GM18498 (cell line): ENCODE data around the gene KCNJ1.

Source experiments
- ATAC-seq: cut with Tn5 transposase; IDR thresholded peaks from one replicate; pipeline ENCODE4 v1.9.1; 2021; ENCODE audit warnings: mild to moderate bottlenecking, moderate library complexity; ENCODE audit not compliant: unreplicated experiment

KCNJ1 gene

DNA sequence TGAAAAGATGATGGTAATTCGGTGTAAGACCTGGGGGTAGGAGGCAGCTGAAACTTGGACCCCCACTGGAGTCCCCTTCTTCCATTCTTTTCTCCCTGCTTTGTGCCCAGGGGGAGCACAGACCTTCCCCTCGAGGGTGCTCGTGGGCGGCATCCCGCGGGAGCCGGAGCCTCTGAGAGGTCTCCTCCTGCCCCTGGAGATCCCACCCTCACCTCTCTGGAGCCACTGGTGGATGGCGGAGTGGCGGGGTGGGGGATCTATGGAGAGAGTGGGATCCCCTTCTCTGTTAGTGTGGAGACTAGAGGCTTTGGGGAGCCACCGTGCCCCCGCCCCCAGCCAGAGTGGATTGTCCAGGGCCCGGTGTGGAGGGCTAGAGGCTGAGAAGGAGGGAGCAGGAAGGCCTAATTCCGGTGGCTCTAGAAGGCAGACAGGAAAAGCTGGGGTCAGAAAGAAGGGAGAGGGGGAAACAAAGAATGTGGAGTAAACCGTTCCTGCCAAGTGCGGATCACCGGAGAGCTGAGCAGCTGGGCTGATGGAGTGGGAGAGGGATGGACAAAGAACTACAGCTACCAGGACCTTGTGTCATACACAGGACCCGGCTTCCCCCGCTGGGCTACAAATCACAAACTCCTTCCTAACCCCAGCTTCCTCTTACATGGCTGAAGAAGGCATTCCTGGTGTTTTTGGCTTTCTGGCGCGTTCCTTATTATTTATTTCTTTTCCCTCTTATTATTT, 41.9 kb downstream of the KCNJ1 start:
- ATAC-seq, result no peak

DNA sequence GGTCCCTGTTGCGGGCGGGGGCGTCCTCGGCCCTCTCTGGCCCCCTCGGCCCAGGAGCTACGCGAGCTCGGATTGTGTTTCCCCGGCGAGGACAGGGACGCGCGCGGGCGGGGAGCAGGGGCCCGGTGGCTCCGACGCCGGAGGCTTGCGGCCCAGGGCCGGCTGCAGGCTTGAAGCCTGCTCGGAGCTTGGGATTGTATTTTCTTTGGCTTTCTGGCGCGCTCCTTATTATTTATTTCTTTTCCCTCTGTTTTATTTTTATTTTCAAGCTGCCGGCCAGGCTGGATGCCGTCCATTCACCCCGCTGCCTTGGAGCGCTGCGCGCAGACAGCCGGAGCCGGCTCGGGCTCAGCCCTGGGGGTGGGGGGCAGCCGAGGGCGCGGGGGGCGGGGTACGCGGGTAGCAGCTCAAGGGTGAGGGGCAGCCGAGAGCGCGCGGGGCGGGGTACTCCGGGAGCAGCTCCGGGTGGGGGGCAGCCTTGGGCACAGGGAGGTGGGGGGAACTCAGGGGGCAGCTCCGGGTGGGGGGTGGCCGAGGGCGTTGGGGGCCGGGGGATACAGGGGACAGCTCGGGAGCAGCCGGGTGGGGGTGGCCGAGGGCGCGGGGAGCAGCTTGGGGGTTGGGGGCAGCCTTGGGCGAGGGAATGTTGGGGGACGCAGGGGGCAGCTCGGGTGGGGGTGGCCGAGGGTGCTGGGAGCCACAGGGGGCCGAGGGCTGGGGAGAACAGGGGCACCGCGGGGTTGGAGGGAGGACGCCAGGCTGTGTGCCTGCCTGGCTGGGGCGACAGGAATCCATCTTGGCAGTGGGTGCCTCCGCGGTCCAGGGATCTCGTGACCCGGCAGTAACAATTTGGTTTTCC, 42.7 kb downstream of the KCNJ1 start:
- ATAC-seq, result no peak

DNA sequence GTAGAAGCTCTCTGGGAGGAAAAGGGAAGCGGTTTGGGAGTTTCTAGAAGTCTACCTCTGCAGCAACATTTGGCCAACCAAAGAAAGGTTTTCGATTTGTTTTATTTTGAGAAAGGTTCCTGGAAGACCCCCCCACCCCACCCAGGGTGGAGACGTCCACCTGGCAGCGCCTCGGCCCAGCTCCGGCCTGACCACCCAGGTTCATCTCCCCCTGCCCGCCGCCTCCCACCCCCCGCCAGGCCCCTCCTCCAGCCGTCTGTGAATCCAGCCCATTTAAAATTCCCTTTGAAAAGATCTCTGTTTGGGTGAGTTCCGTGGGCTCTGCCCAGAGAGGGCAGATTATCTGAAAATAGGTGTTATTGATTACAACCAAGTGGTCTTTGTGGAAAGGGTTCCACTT, 43.3 kb downstream of the KCNJ1 start:
- ATAC-seq, result no peak

DNA sequence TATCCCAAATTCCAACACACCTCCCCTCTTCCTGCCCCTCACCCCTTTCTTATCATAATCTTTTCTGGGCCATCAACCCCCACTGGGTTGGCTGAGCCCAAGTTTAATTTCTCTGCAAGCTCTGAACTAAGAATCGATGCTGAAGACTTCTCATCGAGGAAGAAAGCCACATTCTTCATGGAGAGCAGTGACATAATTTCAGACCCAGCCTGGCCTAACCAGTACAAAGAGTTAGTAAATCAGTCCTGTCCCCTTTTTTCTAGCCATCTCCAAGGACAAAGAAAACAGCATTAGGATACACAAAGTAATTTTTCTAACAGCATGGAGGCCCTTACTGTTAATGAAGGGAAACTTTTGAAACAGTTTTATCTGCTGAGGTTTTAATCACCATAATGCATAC, 45.0 kb downstream of the KCNJ1 start:
- ATAC-seq, result no peak

DNA sequence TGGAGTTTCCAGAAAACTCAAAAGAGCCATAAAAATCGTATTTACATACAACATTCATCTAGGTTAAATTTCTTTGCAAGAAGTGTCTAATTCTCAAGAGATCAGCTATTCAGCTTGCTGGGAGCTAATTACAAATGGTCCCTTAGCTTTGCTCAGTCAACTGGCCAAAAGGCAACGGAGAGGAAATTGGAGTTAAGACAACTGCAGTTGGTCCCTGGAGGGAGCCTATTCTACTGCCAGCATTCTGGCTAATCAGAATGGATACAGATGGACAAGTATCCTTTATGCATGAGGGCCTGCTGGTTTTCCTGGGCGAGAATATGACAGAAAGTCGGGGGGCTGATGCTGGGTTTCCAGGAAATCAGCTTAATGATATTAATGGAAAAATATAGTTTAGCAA, 45.5 kb downstream of the KCNJ1 start:
- ATAC-seq, result no peak

DNA sequence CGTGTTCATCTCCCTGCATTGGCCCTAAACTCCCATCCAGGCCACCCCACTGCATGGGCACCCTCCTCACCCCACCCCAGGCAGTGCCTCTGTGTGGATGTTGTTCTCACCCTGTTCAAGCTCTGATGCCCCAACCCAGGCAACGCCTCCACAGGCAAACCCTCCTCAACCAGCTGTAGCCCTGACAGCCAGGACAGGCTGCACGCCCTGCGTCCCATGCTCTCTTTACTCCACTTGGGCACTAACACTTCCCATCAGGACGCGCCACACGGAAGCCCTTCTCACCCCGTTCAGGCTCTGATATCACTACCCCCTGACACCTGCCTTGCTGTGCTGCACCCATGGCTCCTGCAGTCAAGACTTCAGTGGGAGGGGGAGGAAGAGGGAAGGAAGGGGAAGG, 47.9 kb downstream of the KCNJ1 start:
- ATAC-seq, result no peak

DNA sequence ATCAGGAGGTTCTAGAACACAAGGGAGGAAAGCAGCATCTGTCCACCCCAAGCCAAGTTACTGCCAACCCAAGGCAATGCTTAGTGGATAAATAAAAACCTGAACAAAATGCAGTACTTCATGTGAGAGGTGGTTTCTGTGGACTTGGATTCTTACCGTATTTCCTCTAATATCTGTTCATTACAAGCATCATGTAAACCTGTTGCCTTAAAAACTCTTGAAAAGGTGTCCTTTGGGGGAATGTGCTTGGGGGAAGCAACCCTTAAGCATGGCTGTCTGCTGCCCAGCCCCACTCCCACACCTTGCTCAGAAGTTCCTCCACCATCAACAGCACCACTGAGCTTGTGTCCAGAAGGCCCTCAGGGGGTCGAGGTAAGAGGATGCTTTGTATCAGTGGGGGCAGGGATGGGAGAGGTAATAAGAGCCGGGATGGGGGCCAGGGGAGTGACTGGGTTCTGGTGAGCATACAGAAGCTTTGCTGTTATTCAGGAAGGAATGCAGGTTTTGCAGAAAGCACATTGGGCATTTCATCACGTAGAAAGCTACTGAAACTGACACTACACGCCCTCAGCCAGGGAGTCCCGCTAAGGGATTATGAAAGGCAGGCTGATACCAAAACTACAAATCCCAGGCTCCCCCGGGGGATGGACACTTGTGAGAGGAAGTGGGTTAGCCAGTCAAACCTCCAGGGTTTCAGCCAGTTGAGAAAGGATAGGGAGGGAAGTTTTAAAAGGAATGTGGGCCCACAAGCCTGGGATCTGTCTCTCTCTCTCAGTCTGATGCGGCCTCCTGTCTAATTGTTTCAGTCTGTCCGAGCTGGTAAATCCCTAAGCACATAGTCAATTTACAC, 52.0 kb downstream of the KCNJ1 start:
- ATAC-seq, result no peak

DNA sequence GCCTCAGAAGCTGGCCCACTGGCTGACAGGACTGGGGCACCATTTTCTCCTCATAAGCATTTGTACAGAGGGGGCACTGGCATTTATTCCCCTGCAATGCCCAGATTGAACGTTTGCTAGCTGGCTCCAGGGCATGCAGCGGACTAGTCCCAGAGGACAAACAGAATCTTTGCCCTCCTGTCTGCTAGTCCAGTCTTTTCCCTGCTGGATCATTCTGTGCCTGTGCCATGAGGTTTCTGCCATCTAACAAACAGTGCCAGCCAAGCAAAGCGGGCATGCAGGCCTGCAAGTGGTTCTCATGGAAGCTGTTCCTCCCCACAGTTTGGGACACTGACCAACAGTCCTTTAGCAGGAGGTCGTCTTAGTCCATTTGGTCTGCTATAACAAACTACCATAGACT, 53.4 kb downstream of the KCNJ1 start:
- ATAC-seq, result no peak

DNA sequence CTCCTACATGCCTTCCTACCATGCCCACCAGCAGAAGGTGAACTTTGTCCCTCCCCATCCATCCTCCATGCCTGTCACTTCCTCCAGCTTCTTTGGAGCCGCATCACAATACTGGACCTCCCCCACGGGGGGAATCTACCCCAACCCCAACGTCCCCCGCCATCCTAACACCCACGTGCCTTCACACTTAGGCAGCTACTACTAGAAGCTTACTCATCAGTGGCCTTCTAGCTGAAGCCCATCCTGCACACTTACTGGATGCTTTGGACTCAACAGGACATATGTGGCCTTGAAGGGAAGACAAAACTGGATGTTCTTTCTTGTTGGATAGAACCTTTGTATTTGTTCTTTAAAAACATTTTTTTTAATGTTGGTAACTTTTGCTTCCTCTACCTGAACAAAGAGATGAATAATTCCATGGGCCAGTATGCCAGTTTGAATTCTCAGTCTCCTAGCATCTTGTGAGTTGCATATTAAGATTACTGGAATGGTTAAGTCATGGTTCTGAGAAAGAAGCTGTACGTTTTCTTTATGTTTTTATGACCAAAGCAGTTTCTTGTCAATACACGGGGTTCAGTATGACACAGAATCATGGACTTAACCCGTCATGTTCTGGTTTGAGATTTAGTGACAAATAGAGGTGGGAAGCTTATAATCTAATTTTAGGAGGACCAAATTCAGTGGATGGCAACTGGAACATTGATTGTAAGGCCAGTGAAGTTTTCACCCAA, 56.1 kb downstream of the KCNJ1 start:
- ATAC-seq, result no peak

DNA sequence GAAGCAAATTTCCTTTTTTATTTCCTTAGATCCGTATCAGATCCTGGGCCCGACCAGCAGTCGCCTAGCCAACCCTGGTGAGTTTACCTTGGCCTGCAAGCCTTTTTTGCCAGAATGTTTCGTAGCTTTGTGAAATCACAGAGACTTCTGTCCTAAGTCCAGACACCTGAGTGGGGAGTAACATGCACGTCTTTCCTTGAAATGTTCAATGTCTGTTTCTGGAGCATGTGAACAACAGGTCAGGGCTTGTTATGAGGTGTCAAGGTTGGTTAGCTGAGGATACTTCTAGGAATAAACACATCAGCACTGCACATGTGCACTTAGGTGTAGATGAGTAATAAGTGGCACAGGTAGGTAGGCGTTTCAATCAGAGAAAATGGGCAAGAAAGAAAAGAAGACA, 58.0 kb downstream of the KCNJ1 start:
- no peak for ATAC-seq

DNA sequence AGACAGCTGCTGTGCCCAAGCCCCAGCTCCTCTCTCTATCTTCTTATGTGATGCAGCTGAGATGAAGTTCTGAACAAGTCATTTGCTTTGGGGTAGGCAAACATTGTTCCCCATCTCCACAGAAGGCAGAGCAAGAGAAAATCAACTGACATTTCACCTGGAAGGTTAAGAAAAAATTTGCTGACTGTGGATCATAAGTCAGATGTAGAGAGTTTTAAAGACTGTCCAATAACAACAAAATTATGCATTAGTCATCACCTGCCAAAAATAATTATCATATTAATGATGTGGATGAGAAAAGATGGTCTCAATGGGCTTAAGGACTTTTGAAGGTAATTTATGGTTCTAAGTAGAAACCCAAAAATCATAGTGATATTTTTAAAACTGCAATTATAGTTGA, 59.2 kb downstream of the KCNJ1 start:
- ATAC-seq, result no peak

DNA sequence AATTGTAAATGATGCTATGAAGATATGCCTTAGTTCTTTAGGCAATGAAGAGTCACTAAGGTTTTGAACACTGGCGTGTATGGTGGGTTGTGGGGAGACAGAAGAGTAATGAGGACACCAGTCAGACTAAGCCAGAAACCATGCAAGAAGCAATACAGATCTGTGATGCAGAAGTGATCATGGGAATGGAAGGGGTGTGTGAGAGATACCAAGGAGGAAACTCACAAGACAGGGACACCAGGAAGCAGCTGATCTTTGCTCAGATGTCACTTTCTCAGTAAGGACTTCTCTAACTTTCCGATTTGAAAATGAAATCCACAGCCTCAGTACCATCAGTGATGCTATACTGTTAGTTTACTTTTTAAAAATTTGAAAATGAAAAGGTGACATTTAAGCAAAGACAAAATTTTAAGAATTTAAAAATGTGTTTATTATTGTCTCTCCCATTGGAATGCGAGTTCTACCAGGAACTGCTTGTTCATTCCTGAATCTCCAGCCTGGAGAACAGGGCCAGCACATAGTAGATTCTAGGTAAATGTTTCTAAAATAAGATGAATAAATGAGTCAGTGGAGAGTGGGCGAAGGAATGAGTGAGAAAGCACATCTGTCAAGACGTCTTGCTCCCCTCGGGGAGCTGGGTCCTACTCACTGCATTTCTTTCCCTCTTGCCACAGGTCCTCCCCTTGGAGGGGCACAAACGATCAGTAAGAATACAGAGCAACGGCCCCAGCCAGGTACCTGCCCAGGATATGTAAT, 60.4 kb downstream of the KCNJ1 start:
- ATAC-seq, result no peak

DNA sequence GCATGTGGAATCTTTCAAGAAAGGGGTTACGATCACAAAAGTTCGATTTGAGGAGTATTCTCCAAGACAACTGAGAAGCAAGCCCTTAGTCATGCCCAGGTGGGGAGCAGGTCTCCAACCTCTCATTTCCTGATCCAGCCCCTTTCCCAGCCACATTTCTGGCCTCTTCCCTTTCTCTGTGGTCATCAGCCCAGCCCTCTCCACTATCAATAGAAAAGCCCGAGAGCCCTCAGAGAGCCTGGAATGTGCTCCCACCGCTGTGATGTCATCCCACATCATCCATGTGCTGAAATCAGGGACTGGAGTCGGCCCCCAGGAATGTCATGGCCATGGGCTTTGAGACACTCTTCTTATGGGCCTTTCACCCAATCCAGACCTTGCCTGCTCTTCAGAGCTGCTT, 62.6 kb downstream of the KCNJ1 start:
- ATAC-seq, result no peak

DNA sequence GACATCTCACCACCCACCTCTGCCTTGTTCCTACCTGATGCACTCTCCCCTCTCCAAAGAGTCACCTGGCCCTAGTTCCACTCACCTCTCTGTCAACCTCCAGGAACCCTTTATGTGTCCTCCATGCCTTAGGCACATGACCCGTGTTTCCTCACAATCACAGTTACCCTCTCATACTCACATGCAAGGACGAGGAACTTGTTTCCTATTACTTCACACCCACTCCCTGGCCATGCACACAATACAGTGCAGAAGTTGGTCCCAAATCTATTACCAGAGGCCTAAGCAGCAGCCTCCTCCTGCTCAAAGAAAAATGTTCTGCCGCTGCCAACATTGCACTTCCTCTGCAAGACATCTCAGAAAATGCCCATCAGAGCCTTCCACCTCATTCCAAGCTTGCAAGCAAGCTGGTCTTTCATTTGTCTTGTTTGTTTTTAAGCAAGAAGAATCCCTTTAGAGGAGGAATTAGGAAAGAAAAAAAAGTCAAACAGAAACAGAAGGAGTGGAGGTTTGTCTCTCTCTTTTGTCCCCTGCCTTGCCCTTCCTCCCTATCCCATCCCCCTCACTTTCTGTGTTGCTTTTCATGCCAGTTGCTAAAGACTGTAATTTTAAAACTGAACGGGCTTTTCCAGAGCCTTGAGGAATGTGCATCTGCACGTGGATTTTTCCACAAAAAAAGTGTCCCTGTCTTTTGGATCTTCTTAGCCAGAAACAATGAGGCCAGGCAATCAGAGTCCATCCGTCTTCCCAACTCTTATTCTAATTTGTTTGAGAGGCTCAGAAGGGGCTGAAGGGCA, 63.4 kb downstream of the KCNJ1 start:
- ATAC-seq, result no peak

DNA sequence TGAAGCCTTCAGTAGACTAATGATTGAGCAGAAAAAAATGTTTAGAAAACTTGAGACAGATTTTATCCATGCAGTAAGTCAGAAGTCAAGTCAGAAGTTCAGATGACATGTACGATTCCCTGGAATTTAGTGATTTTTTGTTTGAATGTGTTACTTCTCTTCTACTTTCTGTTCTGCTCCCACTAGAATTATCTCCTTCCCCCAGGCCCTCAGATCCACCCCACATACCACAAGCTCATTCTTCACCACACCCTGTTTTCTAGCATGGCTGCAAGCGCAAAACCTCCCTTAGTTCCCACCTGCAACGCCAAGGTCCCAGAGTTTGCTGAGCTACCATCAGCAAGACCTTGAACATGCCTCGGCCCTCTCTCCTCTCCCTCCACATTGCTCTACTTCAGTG, 64.1 kb downstream of the KCNJ1 start:
- ATAC-seq, result no peak

DNA sequence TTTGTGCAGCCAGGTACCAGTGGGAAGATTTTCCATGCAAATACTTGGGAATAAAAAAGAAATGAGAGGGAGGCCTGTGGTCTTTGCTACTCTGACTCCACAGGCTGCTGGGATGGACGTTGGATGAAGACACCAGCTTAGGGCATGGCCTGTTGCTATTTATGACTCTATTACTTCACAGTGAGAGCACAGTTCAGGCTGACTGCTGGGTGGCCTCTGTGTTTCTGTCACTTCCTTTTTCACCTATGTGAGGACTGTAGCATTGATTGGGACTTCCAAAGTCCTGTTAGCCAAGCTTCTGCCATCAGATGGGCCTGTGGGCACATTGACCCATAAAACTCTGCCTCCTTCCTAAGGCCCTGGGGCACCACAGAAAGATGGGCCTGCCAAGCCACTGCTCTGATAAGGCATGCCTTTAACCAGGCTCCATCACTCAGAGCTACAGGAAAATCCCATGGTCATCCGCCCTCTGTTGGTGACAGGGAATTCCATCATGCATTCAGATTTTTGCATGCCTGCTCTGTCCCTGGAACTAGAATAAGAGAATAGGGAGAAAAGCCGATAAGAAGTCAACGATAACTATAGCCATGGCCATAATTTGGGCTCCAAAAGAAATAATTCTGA, 64.6 kb downstream of the KCNJ1 start:
- ATAC-seq, result no peak

DNA sequence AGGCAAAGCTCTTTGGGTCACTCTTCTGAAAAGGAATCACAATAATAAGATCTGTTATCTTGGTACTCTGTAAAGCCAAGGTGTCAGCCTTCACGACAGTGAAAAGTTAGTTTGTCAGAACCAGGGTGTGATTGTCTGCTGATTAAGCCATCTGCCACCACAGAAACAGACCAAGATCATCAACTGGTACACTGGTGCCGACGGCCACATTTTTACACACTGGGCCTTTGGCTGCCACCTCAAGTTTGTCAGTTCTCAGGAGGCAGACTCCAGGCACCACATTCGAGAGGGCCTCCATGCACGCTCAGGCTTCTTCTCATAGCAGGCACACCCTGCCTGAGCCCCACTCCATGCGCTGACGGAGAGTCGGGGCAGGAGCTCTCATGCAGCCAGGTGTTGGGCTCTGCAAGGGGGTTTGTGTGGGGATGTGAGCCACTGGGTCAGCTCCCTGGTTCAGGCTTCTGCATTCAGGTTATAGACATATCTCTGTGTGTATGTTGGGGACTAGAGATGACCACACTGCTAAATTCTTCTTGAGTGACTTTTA, 66.2 kb downstream of the KCNJ1 start:
- no peak for ATAC-seq

DNA sequence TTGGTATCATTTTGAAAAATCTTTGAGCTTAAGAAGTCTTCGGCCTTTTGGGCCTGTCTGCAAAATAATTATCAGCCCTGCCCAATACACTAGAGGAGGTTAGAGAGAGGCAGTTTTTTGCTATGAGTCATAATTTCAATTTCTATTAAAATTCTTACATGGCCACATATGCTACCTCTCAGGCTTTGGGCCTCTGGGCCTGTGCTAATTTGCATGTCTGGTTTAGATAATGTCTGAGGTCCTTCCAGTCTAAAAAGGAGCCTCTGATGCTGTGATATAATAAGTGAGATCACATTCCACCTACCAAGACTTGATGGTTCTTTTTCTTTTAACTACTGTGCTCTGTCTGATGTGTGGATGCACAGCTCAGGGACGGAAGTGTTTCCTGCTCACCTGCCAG, 70.8 kb downstream of the KCNJ1 start:
- ATAC-seq, result peak; percentile 99

DNA sequence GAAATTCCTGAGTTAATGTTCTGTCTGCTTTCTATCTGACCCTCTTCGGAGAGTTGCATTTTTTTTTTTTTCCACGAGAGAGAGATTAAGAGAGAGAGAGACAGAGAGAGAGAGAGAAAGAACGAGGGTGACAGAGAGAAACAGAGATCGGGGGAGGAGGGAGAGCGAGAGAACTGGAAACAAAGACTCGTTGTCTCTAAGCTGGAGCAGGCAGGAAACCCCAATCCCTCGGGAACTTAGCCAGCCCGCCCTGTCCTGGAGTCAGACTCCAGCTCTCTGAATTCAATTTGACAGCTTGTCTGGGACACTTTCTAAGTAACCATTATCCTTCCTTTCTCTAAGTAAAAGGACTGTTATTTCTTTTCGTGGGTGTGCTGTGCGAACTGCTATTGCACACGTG, 76.9 kb downstream of the KCNJ1 start:
- no peak for ATAC-seq
